ENCODE measurements around the gene USF3.
A peak's percentile ranks its signal among the peaks of the same experiment; 100 is the strongest.

USF3 gene

GRCh38 chr3:113628788-113629187 is 67.7 kb downstream of the USF3 start:
- TF ChIP-seq CTCF (conservative IDR thresholded peaks at IDR 0.05; ENCODE audit: control insufficient read depth, insufficient read depth, low read depth, low read length), result no peak
- no peak overlapping the region for H3K4me3 ChIP-seq (ENCODE audit: control insufficient read depth, low read depth, low read length)
- DNase-seq (ENCODE audit: low read depth), result no peak

DNA sequence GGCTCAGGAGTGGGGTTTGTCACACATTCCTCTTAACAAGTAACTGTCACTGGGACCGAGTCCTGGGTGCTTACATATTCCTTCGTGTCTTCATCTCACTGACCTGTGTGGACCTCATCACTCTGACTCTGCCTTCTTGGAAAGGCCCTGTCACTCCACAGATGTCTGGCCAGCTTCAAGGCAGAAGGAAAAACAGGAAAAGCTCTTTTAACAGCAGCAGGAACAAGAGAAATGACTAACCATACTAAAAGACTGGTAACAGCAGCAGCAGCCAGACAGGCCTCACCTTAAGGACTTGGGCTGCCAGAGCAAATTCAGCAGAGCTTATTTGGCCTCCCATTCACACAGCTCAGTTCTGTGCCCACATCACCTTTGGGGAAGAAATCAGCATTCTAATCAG is 68.1 kb downstream of the USF3 start:
- no peak for TF ChIP-seq CTCF (conservative IDR thresholded peaks at IDR 0.05; ENCODE audit: control insufficient read depth, insufficient read depth, low read depth, low read length)
- no peak for DNase-seq (ENCODE audit: low read depth)
- no peak overlapping the region for H3K4me3 ChIP-seq (ENCODE audit: control insufficient read depth, low read depth, low read length)

DNA sequence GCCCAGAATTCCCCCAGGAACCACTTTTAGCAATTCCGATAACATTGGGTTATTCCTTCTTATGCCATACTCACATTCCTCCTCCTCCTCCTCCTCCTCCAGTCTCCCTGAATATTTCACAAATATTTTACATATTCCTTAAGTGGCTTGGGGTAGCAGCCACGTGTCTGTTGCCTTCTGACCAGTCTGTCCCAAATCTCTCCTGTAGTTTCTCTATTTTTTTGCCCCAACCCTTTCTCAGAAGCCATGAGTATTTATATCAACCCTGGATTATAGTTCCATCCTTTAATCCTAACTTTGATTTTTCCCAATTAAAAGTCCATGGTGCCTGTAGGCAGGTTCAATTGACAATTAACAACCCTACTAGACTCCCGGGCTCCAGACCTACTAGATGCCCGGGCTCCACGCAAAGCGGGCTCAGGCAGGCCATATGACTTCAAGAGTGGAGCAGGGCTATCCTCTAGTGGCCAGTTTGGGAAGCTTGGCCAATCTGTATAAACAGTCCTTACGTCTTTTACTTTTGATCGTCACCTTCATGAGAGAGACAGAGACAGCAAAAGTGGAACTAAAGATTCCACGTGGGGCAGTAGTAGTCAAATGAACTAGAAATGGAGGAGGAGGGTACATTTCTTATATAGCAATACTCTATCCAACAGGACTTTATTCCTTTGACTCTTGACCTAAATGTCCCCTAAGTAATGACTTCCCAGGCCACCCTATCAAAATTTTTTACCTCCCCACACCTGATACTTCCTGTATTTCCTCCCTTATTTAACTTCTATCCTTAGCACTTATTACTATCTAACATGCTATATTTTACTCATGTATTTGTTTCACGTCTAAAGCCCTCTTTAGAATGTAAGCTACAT is 69.7 kb downstream of the USF3 start:
- H3K4me3 ChIP-seq (ENCODE audit: control insufficient read depth, low read depth, low read length), result no peak overlapping the region
- peak; percentile 68 for DNase-seq (ENCODE audit: low read depth)
- TF ChIP-seq CTCF (conservative IDR thresholded peaks at IDR 0.05; ENCODE audit: control insufficient read depth, insufficient read depth, low read depth, low read length), result peak; percentile 94

- H3K4me3 ChIP-seq (ENCODE audit: control insufficient read depth, low read depth, low read length), result no peak overlapping the region
- no peak for TF ChIP-seq CTCF (conservative IDR thresholded peaks at IDR 0.05; ENCODE audit: control insufficient read depth, insufficient read depth, low read depth, low read length)
- DNase-seq (ENCODE audit: low read depth), result no peak
These were observed 70.6 kb downstream of the USF3 start for GRCh38 chr3:113625834-113626233.

DNA sequence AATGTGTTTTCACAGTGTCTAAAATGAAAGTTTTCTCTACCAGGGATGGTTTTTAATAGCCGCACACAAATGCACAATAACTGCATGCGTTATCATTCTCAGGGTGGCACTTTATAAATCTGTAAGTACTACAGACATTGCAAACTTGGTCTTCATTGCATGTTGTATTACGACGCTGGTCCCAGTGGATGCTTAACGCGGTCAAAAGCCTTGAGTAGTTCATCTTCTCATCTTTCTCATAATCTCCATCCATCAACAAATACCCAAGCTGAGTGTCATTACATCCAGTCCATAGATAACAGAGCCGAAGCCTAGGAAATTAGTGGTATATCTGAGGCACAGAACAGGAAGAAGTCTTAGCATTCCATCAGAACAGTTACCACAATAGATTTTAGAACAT is 72.6 kb downstream of the USF3 start:
- no peak for DNase-seq (ENCODE audit: low read depth)
- H3K4me3 ChIP-seq (ENCODE audit: control insufficient read depth, low read depth, low read length), result no peak overlapping the region
- TF ChIP-seq CTCF (conservative IDR thresholded peaks at IDR 0.05; ENCODE audit: control insufficient read depth, insufficient read depth, low read depth, low read length), result no peak

- H3K4me3 ChIP-seq (ENCODE audit: control insufficient read depth, low read depth, low read length), result no peak overlapping the region
- TF ChIP-seq CTCF (conservative IDR thresholded peaks at IDR 0.05; ENCODE audit: control insufficient read depth, insufficient read depth, low read depth, low read length), result peak; percentile 18
- DNase-seq (ENCODE audit: low read depth), result peak; percentile 3
These were observed 73.1 kb downstream of the USF3 start for GRCh38 chr3:113623324-113623723.
